NOMO-1 treated with DMSO at 0.1 percent for 48 hours (cell line): ENCODE results near the gene MYL5.
"Not testable (repeated sequence)": the region's sequence is repeated elsewhere in the genome, so short reads cannot be mapped to it uniquely, and the experiment has no call there.

Source experiments
- DNase-seq: peaks from one replicate; lab custom pipeline; 2025; ENCODE audit not compliant: unreplicated experiment; lab: John Stamatoyannopoulos, UW

Gene MYL5, protein sequence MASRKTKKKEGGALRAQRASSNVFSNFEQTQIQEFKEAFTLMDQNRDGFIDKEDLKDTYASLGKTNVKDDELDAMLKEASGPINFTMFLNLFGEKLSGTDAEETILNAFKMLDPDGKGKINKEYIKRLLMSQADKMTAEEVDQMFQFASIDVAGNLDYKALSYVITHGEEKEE

GRCh38 chr4:674172-675035 is at the start of gene MYL5, which contains the start of gene ATP5ME:
MYL5 (plus strand) TSS chr4:674542; CDS start chr4:678027, 3,485 bp downstream.
ATP5ME (minus strand) TSS chr4:674276; CDS start chr4:674247, 29 bp downstream.
- DNase-seq, result peak; percentile 90

- DNase-seq, result no peak
These were observed 49.4 kb upstream of the MYL5 start, which contains the start of gene PDE6B for GRCh38 chr4:624705-625590. PDE6B (plus strand) TSS chr4:625573; CDS start chr4:625627, 54 bp downstream.

DNA sequence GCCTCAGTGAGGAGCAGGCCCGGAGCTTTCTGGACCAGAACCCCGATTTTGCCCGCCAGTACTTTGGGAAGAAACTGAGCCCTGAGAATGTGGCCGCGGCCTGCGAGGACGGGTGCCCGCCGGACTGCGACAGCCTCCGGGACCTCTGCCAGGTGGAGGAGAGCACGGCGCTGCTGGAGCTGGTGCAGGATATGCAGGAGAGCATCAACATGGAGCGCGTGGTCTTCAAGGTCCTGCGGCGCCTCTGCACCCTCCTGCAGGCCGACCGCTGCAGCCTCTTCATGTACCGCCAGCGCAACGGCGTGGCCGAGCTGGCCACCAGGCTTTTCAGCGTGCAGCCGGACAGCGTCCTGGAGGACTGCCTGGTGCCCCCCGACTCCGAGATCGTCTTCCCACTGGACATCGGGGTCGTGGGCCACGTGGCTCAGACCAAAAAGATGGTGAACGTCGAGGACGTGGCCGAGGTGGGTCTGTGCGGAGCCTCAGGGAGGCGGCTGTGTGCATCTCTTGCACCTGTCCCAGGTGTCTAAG is 48.6 kb upstream of the MYL5 start:
- no peak for DNase-seq

DNA sequence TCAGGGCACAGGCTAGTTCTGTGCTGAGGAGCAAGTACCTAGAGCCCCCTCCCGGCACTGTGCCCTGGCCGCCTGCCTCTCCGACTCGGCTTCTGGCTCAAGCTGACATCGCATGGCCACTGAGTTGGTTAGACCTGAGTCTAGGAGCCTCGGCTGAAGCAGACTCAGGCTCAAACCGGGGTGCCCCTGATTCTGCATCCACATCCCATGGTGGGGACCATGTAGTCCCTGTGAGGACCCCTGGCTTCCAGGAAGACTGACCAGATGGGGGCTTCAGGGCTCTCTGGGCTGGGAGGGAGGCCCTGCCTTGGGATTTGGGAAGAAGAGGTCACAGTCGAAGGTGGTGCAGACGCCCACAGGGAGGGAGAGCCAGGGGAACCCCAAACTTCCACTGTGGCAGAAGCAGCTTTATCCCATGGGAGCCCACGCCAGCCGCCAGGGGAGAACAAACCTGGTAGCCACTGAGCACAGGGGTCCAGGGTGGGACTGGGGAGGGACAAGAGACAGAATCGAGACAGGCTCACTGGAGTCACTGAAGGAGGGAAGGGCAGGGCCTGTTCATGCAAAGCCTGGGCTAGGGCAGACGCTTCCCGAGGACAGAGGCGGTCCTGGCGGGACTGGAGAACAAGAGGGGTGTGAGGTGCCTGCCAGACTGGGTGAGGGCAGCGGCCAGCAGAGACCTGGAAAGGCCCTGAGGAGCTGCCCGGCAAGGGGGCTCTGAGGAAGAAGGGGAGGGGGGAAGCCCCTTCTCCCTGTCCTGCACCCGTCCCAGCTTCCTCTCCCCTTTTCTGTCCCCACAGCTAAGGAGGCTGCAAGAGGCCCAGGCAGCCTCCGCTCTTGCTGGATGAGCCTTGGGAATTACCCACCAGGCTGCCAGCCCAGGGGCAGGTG is 47.9 kb upstream of the MYL5 start:
- no peak for DNase-seq

- no peak for DNase-seq
These were observed 46.8 kb upstream of the MYL5 start for GRCh38 chr4:627347-628125.

DNA sequence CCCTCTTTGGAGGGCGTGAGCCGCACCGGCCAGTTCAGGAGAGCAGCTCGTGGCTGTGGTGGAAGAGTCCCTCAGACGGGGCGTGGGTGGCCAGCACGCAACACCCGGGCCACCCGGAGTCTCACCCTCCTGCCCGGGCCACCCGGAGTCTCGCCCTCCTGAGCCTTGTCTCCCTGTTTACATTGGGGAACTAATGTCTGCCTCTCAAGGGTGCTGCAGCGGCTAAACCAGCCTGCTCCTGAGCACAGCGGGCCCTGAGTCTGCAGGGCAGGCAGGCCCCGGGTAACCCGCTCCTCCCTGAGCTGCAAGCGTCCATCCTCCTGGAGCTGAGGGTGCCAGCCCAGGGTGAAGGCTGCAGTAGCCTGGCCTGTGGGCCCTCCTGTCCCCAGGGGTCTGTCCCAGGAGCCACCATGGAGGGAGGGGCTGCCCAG is 46.0 kb upstream of the MYL5 start:
- no peak for DNase-seq

GRCh38 chr4:628821-629635 is 45.3 kb upstream of the MYL5 start:
- no peak for DNase-seq

- no peak for DNase-seq
These were observed 44.8 kb upstream of the MYL5 start for GRCh38 chr4:629636-629914.

DNA sequence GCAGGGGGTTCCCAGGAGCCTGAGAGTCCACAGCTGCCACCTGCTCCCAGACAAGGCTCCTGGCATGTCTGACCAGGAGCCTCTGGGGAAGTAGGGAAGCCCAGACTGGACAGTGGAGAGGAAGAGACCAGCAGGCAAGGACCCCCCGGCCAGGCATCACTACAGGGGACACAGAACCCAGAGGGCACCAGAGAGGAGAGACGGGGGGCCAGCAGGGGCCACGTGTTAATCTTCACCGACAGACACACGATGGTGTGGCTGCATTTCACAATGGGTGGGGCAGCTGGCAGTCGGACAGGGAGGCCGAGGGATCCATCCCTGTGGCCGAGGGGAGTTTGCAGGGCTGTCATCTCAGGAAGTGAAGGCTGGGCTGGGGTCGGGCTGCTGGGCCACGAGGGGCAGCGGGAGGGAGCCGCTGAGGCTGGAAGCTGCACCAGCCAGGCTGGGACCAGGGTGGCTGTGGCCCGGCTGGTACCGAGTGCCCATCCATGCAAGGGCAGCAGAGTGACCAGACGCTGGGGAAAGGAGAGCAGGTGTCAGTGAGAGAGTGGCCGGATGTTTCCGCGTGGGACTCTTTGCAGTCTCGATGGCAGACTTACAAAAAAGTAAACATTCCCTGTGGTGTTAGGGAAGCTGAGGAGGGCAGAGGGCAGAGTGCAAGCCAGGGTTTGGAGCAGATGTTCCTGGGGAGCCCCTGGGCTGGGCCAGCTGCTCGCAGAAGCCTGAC is 44.3 kb upstream of the MYL5 start:
- no peak for DNase-seq

GRCh38 chr4:630656-631055 is 43.7 kb upstream of the MYL5 start:
- no peak for DNase-seq

GRCh38 chr4:632196-632790 is 42.0 kb upstream of the MYL5 start:
- no peak for DNase-seq

- DNase-seq, result no peak
These were observed 41.4 kb upstream of the MYL5 start for GRCh38 chr4:632926-633325.

- no peak for DNase-seq
These were observed 40.9 kb upstream of the MYL5 start for GRCh38 chr4:633406-633805.

DNA sequence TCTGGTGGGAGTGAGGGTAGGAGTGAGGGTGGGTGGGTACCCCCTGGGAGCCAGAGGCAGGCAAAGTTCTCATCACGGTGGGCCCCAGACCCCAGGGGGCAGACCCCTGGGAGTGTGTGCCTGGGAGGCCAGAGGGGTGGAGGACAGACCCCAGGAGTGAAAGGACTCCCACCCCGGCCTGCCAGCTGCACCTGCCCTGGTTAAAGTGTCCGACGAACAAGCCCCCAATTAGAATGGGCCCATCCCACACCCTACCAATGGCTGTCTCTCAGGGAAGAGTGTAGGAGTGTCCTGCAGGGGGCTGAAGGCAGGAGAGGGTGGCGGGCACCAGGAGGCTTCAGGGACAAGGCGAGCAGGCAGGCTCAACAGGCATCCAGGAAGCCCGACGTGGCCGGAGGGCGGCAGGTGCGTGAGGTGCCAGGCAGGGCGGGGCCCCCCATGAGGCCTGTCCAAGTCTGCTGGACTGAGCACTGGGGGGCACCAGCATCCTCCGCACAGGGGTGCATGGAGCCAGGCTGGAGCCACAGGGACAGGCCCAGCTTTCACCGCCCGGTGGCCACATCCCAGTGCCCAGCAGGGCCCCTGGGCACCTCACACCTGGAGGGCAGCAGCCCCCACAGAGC is 40.3 kb upstream of the MYL5 start:
- DNase-seq, result no peak

DNA sequence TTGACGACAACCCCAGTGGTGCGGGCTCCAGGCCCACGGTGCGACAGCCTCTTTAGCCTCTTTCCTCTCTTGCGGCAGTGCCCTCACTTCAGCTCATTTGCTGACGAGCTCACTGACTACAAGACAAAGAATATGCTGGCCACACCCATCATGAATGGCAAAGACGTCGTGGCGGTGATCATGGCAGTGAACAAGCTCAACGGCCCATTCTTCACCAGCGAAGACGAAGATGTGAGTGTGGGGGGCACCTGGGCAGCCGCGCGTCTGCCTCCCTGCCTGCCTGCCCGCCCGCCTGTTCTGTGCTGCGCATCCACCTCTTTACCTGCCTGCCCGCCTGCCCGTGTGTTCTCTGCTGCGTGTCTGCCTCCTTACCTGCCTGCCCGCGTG is 39.8 kb upstream of the MYL5 start:
- no peak for DNase-seq

DNA sequence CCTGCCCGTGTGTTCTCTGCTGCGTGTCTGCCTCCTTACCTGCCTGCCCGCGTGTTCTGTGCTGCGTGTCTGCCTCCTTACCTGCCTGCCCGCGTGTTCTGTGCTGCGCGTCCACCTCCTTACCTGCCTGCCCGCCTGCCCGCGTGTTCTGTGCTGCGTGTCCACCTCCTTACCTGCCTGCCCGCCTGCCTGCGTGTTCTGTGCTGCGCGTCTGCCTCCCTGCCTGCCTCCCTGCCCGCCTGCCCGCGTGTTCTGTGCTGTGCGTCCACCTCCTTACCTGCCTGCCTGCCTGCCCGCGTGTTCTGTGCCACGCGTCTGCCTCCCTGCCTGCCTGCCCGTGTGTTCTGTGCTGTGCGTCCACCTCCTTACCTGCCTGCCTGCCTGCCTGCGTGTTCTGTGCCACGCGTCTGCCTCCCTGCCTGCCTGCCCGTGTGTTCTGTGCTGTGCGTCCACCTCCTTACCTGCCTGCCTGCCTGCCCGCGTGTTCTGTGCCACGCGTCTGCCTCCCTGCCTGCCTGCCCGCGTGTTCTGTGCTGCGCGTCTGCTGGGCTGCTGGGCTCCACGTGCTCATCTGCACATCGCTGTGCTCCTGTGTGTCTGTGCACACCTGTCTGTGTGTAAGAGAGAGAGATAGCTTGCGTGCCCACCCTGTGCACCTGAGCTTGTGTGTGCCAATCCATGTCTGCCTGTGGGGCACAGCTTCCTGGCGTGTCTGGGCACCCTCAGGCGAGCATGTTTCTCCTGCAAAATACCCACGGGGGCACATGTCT is 39.1 kb upstream of the MYL5 start:
- not testable (repeated sequence) for DNase-seq
